ENCODE measurements around the gene ACOT7.
A peak's percentile ranks its signal among the peaks of the same experiment; 100 is the strongest.

Gene ACOT7

DNA sequence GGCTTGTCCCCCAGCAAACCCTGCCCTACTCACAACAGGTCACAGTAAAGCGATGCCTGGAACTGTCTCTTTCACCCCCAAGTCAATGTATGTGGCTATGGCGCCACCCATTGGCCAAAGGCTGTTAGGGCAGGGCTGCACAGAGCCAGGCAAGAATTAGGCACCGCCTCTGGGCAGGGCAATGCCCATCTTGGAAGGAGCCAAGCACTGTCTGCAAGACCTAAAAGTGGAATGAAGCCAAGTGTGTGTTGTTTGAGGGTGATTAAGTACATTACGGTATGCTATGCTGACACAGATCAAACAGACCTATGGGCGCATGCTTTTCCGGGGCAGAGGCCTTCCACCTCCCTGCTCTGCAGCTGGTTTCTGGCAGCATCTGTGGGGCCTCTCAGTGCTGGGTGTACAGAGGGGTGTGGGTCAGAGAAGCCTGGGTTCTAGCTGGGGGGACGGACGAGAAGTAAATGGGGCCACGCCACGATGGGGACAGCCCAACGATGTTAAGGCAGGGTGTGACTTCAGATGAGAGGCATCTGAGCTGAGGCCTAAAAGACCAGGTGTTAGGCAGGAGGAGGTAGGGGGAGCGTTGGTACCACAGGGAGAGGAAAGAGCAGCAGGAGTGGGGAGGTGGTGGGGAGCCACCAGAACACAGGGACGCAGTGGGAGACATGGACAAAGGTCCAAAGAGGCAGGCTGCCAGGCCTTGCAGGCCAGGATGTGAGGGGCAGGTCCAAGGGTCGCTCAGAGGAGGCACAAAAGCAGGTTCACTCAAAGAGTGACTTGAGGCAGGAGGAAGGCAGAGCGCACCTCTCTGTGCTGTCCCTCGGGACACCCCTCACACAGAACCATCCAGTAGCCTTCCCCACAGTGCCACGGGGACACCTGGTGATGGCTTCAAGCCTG is 49.8 kb downstream of the ACOT7 start:
- peak; percentile 49 for DNase-seq (ENCODE audit: extremely low read depth, low read depth)
- TF ChIP-seq, protein P1, sequence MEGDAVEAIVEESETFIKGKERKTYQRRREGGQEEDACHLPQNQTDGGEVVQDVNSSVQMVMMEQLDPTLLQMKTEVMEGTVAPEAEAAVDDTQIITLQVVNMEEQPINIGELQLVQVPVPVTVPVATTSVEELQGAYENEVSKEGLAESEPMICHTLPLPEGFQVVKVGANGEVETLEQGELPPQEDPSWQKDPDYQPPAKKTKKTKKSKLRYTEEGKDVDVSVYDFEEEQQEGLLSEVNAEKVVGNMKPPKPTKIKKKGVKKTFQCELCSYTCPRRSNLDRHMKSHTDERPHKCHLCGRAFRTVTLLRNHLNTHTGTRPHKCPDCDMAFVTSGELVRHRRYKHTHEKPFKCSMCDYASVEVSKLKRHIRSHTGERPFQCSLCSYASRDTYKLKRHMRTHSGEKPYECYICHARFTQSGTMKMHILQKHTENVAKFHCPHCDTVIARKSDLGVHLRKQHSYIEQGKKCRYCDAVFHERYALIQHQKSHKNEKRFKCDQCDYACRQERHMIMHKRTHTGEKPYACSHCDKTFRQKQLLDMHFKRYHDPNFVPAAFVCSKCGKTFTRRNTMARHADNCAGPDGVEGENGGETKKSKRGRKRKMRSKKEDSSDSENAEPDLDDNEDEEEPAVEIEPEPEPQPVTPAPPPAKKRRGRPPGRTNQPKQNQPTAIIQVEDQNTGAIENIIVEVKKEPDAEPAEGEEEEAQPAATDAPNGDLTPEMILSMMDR (IDR thresholded peaks at IDR 0.05; ENCODE audit: low read depth, low read length): peak; percentile 100

GRCh38 chr1:6342056-6342455 is 51.5 kb downstream of the ACOT7 start:
- no peak for DNase-seq (ENCODE audit: extremely low read depth, low read depth)
- TF ChIP-seq, protein P1 (IDR thresholded peaks at IDR 0.05; ENCODE audit: low read depth, low read length): no peak

GRCh38 chr1:6338695-6339094 is 54.9 kb downstream of the ACOT7 start:
- TF ChIP-seq, protein P1 (IDR thresholded peaks at IDR 0.05; ENCODE audit: low read depth, low read length): no peak
- DNase-seq (ENCODE audit: extremely low read depth, low read depth): no peak

DNA sequence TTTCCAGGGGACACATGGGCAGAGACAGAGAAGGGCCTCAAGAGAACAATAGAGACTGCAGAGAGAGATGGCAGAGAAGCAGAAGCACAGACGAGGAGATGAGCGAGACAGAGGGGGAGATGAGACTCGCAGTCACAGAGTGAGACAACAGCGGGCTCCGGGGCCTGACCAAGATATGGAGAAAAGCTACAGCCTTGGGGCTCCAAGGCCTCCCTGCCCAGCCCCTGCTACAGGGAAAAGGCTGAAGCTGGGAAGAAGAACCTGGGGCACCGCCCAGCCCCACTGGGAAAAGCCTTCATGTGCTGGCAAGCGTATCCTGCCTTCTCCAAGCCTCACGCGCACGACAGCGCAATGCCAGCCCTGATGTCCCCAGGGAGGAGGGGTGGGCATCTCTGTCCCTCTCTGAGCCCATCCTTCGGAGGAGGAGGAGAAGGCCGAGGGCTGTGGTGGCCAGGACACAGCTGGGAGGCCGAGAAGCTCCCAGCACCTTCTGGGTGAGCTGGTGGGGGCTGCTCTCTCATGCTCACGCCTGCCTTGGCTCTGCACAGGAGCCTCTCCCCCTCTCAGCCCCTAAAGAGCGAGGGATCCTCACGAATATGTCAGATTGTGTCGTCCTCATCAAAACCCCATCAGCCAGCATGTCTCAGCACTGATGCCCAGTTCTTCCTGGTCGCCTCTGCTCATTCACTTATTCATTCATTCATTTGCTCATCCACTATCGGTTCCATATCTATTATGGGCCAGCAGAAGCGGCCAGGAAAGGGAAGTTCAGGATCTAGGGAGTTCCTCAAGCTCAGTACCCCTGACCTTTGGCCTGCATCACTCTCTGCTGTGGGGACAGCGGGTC is 56.6 kb downstream of the ACOT7 start:
- TF ChIP-seq, protein P1 (IDR thresholded peaks at IDR 0.05; ENCODE audit: low read depth, low read length): no peak
- no peak for DNase-seq (ENCODE audit: extremely low read depth, low read depth)

DNA sequence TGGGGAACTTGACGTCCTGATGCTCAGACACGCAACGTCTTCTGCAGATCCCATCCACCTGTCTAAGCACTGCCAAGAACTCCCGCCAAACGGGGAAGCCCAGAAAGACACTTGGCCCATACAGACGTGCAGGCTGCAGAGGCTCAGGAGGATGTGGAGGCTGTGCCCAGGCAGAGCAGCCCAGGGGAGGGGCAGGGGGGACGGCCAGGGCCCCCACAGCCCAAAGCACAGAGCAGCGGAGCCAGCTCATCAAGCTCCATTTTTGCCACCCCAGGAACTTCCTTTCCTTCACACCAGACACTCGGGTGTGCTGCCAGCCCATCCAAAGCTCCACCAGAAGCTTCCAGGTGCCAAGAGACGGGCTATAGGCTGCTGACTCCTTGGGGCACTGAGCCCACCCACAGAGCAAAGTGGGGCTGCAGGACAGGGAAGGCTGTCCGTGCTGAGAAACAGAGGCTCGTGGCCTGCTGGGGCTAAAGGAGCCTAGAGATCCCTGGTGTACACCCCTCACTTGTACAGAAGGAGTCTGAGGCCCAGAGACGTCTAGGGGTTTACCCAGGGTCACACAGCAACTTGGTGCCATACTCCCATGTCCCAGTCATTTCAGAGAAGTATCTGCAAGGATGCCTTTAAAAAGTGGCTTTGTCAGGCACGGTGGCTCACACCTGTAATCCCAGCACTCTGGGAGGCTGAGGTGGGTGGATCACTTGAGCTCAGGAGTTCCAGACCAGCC is 59.1 kb downstream of the ACOT7 start:
- TF ChIP-seq, protein P1 (IDR thresholded peaks at IDR 0.05; ENCODE audit: low read depth, low read length): no peak
- no peak for DNase-seq (ENCODE audit: extremely low read depth, low read depth)

DNA sequence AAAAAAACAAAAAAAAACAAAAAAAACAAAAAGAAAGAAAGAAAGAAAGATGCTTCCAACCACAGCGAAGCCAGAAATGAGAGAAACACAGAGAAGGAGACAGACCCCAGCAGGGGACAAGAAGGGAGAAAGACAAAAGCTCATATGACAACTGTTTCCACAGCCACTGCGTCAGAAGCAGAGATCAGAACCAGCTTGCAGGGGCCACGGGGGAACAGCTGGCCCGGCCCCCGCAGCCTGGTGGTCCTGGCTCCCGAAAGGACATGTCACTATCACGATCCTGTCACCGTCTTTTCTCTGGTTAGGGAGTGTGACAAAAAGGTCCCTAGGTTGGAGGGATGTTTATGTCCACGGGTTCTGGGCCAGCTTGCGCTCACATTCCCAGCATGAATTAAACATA is 60.7 kb downstream of the ACOT7 start:
- no peak for DNase-seq (ENCODE audit: extremely low read depth, low read depth)

More for the DNA sequence above, 60.7 kb downstream of the ACOT7 start:
- TF ChIP-seq, protein P1 (IDR thresholded peaks at IDR 0.05; ENCODE audit: low read depth, low read length): no peak
